Renal cortical epithelial cell (primary cell): ENCODE data around the gene SCYGR5. TPM values are rescaled to one million over a fixed set of nuclear protein-coding genes. Genes with fewer than 3 reads are reported as not detected.
"Not testable (repeated sequence)": the region's sequence is repeated elsewhere in the genome, so short reads cannot be mapped to it uniquely, and the experiment has no call there.

ENCODE experiments used
- DNase-seq: peaks from one replicate; pipeline ENCODE4 v3.0.0-alpha.2; 2011; ENCODE audit warnings: low read depth
- total RNA-seq: library from RNA; depleted of rRNA; stranded (reverse); fragments of >200 nt; gene quantifications from 2 replicates; pipeline ENCODE4 v1.2.3, GENCODE V29; 2014

The SCYGR5 gene
- total RNA-seq, 1 donor from 2014 or later, result not detected

DNA sequence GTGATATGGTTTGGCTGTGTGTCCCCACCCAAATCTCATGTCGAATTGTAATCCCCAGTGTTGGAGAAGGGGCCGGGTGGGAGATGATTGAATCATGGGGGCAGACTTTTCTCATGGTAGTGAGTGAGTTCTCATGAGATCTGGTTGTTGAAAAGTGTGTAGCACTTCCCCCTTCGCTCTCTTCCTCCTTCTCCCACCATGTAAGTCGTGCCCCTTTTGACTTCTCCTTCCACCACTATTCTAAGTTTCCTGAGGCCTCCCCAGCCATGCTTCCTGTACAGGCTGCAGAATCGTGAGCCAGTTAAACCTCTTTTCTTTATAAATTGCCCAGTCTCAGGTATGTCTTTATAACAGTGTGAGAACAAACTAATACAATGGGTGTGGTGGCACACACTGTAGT is 7.0 kb downstream of the SCYGR5 start:
- DNase-seq, result not testable (repeated sequence)

DNA sequence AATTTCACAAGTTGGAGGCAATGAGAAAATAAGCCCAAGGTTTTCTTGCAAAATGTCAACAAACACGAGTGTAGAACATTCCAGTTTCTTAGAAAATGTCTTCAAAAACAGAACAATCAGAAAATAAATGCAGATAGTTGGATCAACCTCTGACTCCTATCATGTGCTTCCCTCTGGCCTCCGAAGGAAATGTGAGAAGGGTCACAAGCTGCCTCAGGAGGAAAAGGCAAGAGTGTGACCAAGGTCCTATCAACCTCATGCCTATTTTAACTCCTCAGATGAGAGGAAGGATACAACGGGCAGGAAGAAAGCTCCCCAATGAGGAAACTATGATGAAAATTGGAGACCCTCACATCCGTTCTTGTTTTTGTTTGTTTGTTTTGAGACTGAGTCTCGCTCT is 7.9 kb downstream of the SCYGR5 start:
- no peak for DNase-seq

DNA sequence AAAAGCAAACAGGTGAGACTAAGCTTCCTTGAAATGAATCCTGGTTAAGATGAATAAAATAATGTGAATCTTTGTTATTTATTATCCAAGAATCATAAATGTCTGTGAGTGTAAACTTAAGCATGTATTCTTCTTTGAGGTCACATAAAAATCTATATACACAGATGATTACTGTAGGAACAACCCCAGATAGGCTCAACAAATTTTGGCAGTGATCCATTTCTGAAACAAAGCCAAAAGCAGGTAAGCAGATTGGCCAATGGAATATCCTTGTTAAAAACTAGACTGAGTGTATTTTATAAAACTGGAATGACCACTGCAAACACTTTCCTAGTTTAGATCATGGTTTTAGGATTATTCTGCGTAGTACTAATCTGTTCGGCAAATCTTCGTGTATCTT is 11.3 kb downstream of the SCYGR5 start:
- DNase-seq, result no peak

DNA sequence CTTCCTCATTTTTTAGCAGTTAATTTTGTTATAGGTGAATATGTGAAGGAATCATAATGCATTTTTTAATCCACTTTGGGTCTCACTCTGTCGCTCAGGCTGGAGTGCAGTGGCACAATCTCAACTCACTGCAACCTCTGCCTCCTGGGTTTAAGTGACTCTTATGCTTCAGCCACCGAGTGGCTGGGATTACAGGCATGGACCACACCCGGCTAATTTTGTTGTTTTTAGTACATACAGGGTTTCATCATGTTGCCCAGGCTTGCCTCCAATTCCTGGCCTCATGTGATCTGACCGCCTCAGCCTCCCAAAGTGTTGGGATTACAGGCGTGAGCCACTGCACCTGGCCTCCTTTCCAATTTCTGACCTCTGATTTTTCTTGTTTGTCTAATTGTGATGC is 17.7 kb downstream of the SCYGR5 start:
- no peak for DNase-seq

DNA sequence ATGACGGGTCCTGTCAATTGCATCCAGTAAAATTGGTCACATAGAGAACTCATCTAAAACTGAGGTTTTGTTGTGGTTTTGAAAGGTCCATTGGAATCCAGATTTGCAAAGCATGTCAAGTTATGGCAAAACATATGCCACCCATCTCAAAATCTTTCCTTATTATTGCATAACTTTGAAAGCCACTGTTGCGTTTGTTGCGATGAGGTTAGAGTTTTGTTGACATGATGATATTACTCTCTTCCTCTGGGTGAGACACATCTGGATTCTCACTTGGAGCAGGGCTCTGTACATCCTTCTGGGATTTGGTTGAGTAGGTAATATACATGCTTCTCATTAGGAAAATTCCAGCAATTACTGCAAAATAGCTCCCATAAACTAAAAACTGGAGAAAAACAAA is 20.6 kb downstream of the SCYGR5 start:
- DNase-seq, result no peak

DNA sequence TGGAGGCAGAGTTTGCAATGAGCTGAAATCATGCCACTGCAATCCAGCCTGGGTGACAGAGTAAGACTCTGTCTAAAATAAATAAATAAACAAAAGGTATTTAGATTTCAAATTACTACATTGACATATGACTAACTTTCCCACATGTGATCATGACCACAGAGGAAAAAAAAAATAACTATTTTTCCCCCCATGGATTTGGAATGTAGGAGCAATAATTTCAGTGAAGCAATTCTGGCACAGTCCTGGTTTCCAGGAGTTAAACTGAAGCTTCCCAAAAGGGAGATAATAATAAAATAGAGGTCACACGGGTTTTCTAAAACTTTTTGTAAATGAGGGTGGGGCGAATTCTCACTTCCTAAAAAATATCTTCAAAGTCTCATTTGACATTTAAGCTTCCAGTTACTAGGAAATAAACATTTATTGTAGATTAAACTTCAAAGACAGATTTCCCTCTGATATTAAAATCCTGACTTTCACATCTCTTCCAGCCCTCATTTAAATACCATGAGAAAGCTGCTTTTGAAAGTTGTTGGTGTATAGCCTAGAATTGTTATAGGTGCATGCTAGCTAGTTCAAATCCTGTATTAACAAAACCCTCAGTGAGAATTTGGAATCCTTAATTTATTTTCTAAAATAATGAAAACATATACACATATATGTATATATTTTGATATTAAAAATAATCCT is 30.5 kb downstream of the SCYGR5 start:
- DNase-seq, result peak; percentile 27

DNA sequence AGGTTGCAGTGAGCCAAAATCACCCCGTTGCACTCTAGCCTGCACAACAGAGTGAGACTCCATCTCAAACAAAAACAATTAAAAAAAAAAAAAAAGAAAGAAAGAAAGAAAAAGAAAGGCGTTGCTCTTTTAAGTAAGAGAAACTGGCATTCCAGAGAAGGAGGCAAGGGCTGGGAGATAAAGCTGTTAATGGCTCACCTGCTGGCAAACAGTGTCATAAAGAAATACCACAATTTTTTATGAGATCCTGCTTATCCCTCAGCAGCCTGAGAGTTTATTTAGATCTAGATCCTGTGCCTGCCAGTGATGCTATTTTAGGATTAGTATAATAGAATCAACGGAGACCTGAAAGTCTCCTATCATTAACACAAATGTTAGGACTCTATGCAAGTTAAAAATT is 35.0 kb downstream of the SCYGR5 start:
- no peak for DNase-seq

DNA sequence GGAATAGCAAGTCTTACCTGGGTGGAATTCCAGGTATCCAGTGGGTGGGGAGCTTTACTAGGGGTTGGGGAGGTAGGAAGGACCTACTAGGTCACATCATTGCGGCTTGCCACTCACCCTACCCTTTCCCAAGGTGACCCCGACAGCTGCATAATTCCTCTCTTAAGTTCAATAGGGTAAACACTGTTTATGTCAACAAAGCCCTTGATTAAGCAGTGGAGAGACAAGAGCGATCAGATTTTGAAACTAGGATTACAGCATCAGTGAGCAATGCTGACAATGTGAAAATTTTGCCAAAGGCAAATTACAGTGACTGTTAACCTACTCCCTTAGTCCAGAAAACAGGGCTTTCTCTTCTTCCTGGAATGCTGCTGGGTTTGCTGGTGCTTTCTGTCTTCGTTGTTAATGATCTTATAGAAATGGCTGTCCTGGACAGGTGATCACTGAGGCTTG is 36.7 kb downstream of the SCYGR5 start:
- DNase-seq, result peak; percentile 83

DNA sequence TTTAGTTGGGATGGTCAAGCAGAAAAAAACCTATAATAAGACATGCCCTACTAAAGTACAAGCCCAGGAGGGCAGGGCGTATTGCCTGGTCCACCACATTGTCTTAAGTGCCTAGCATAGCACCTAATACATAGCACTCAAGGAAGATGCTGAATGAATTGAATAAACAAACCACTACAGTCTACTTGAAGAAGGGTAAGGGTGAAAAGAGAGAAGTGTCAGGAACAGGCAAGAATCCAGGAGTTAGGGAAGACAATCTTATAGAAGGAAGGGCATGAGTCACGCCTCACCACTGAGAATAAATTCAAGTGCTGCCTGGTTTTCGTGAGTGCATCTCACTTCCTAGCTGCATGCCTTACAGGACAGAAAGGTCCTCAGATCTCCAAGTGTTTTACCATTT is 37.4 kb downstream of the SCYGR5 start:
- peak; percentile 7 for DNase-seq

DNA sequence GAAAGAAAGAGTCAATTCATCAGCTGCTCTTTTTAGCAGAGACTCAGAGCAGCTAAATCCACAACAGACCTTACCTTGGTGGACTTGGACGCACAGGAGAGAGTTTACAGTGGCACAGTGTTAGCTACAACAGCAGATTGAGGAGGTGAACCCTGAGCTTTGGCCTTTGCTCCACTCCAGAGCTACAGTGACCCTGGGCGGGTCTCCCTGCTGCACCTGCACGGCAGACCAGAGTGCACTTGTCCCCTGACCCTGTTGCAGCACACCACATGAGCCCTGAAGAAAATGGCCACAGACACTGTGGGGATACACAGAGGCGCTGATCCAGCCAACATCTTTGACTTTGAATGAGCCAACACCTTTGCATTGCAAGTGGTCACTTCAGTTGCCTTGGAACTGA is 40.3 kb downstream of the SCYGR5 start:
- DNase-seq, result no peak

DNA sequence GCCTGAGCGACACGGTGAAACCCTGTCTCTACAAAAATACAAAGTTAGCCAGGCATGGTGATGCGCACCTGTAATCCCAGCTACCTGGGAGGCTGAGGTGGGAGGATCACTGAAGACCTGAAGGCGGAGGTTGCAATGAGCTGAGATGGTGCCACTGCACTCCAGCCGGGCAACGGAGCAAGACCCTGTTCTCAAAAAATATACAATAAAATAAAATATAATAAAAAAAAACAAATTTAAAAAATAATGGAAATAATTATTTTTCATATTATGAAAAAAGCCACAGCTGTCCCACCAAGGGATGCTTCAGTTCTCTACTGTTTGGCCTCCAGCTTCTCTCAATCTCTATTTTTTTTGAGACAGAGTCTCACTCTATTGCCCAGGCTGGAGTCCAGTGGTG is 40.8 kb downstream of the SCYGR5 start:
- DNase-seq, result no peak

DNA sequence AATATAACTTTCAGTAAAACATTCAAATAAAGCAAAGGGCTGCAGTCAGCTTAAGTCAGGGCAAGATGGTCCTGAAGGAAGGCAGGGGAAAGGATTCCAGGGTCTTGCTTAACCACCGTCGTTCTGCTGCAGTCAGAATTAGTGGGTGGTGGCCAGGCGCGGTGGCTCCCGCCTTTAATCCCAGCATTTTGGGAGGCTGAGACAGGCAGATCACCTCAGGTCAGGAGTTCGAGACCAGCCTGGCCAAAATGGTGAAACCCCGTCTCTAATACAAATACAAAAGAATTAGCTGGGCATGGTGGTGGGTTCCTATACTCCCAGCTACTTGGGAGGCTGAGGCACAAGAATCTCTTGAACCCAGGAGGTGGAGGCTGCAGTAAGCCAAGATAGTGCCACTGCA is 44.4 kb downstream of the SCYGR5 start:
- DNase-seq, result no peak

DNA sequence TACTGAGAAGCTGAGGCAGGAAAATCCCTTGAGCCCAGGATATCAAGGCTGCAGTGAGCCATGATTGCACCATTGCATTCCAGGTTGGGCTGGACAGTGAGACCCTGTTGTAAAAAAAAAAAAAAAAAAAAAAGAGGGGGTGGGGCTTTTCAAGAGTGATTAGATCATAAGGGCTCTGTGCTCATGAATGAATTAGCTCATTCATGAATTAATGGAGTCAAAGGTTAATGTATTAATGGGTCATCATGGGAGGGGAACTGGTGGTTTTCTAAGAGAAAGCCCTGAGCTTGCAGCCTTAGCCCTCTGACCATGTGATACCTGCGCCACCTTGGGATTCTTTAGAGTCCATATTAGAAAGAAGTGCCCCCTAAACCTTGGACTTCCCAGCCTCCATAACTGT is 46.7 kb downstream of the SCYGR5 start:
- peak; percentile 32 for DNase-seq

DNA sequence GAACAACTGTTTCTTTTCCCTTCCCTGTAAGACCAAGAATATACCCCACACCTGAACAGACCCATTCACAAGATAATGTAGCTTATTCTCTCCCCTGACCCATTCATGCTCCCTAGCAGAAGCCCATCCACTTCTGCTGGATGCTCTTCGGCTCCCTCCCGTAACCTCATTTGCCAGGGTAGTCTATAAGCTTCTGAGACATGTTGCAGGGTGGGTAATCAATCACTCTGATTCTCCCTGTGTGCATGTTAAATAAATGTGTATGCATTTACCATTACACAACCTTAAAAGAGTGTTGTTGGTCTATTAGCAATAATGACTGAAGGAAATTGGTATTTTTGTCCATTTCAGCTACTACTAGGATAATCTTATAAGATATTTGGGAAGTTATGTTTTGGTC is 49.9 kb downstream of the SCYGR5 start:
- DNase-seq, result no peak

Other genes starting within 250 kb of the SCYGR5 start
- 81.1 and 126 TPM in 2 replicates for gene AGFG1, start 194.6 kb upstream of the SCYGR5 start, total RNA-seq
- gene SCYGR2, start 67.9 kb upstream of the SCYGR5 start, total RNA-seq, result not detected in 2 replicates
- not detected in 2 replicates for gene SCYGR3, start 52.0 kb upstream of the SCYGR5 start, total RNA-seq
- gene SCYGR4, start 49.3 kb upstream of the SCYGR5 start, total RNA-seq, result not detected in 2 replicates
- gene SLC19A3, start 51.2 kb downstream of the SCYGR5 start, total RNA-seq, result 0.35 and 4.0 TPM in 2 replicates
- gene SCYGR6, start 58.0 kb downstream of the SCYGR5 start, total RNA-seq, result not detected in 2 replicates
- not detected in 2 replicates for gene SCYGR7, start 61.5 kb downstream of the SCYGR5 start, total RNA-seq
- not detected in 2 replicates for gene SCYGR8, start 79.1 kb downstream of the SCYGR5 start, total RNA-seq
- 1.4 and 204 TPM in 2 replicates for gene CCL20, start 147.0 kb downstream of the SCYGR5 start, total RNA-seq
- 1.5 and 14.1 TPM in 2 replicates for gene DAW1, start 204.8 kb downstream of the SCYGR5 start, total RNA-seq